ENCODE measurements around the gene TAF1D.
"Not testable (repeated sequence)": the region's sequence is repeated elsewhere in the genome, so short reads cannot be mapped to it uniquely, and the experiment has no call there.

TAF1D gene

GRCh38 chr11:93757301-93757700 is 16.0 kb upstream of the TAF1D start:
- H3K36me3 ChIP-seq: peaks cover 95% of the 10 kb centered on the region
- TF ChIP-seq, protein P1, sequence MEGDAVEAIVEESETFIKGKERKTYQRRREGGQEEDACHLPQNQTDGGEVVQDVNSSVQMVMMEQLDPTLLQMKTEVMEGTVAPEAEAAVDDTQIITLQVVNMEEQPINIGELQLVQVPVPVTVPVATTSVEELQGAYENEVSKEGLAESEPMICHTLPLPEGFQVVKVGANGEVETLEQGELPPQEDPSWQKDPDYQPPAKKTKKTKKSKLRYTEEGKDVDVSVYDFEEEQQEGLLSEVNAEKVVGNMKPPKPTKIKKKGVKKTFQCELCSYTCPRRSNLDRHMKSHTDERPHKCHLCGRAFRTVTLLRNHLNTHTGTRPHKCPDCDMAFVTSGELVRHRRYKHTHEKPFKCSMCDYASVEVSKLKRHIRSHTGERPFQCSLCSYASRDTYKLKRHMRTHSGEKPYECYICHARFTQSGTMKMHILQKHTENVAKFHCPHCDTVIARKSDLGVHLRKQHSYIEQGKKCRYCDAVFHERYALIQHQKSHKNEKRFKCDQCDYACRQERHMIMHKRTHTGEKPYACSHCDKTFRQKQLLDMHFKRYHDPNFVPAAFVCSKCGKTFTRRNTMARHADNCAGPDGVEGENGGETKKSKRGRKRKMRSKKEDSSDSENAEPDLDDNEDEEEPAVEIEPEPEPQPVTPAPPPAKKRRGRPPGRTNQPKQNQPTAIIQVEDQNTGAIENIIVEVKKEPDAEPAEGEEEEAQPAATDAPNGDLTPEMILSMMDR (IDR thresholded peaks at IDR 0.05): no peak

DNA sequence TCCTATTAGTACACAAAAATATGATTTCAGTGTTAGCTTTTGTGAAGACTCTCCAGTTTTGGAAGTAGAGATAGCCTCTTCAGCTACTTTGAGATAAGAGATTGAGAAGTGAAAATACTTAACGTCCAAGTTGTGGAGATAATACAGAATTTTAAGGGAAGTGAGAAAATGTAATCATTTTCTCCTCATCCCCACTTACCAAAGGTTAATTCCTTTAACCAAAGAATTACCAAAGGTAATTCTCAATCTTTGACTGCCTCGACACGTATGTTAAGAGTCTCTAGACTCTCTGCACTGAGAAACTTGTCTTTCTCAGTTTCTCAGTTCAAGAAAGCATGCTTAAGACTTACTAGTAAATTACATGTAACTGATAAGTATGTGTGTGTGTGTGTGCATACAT is 15.5 kb upstream of the TAF1D start:
- Histone ChIP-seq H3K4me1 (ENCODE audit: control insufficient read depth in 1 of 2, insufficient read depth in 1 of 2, low read depth in 1 of 2, low read length in 1 of 2) (no peaks in the 10 kb centered on the region), H3K36me3 (peaks cover 95% of the 10 kb centered on the region), H3K27ac (no peak overlapping the region), H3K27me3 (no peaks in the 10 kb centered on the region), H3K4me3 (ENCODE audit: low read depth in 1 of 2, low read length in 1 of 2) (no peak overlapping the region), H3K9me3 (no peaks in the 10 kb centered on the region)
- TF ChIP-seq, protein P1 (IDR thresholded peaks at IDR 0.05): no peak

More at GRCh38 chr11:93757301-93757700, 16.0 kb upstream of the TAF1D start:
- Histone ChIP-seq H3K27me3 (no peaks in the 10 kb centered on the region), H3K4me1 (ENCODE audit: control insufficient read depth in 1 of 2, insufficient read depth in 1 of 2, low read depth in 1 of 2, low read length in 1 of 2) (no peaks in the 10 kb centered on the region), H3K27ac (no peak overlapping the region), H3K9me3 (no peaks in the 10 kb centered on the region), H3K4me3 (ENCODE audit: low read depth in 1 of 2, low read length in 1 of 2) (no peak overlapping the region)

GRCh38 chr11:93753241-93753640 is 11.9 kb upstream of the TAF1D start:
- TF ChIP-seq, protein P1 (IDR thresholded peaks at IDR 0.05): no peak
- Histone ChIP-seq H3K27me3 (no peaks in the 10 kb centered on the region), H3K4me1 (ENCODE audit: control insufficient read depth in 1 of 2, insufficient read depth in 1 of 2, low read depth in 1 of 2, low read length in 1 of 2) (no peaks in the 10 kb centered on the region), H3K9me3 (no peaks in the 10 kb centered on the region), H3K27ac (no peak overlapping the region), H3K36me3 (peaks cover 75% of the 10 kb centered on the region), H3K4me3 (ENCODE audit: low read depth in 1 of 2, low read length in 1 of 2) (no peak overlapping the region)

GRCh38 chr11:93751001-93751400 is 9.7 kb upstream of the TAF1D start:
- H3K27ac ChIP-seq: no peak overlapping the region
- TF ChIP-seq, protein P1 (IDR thresholded peaks at IDR 0.05): no peak
- no peaks in the 10 kb centered on the region for H3K9me3 ChIP-seq
- H3K4me1 ChIP-seq (ENCODE audit: control insufficient read depth in 1 of 2, insufficient read depth in 1 of 2, low read depth in 1 of 2, low read length in 1 of 2): no peaks in the 10 kb centered on the region
- peaks cover 52% of the 10 kb centered on the region for H3K36me3 ChIP-seq
- H3K27me3 ChIP-seq: no peaks in the 10 kb centered on the region
- no peak overlapping the region for H3K4me3 ChIP-seq (ENCODE audit: low read depth in 1 of 2, low read length in 1 of 2)

DNA sequence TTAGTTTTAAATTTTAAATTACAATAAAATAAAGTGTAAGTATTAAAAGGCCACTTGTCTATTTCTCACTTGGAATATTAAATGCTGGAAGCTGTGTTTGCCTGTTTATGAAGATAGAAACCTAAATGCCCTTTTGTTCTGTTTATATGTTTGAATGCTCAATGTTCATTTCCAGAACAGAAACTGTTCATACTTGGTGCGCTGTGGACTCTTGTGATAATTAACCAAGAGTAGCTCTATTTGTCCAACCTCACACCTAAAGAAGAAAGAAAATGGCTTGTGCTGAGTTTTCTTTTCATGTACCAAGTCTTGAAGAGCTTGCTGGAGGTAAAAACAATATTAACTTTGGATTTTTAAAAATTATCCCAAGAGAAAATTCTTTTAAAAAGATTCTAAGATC is 5.8 kb upstream of the TAF1D start:
- H3K4me1 ChIP-seq (ENCODE audit: control insufficient read depth in 1 of 2, insufficient read depth in 1 of 2, low read depth in 1 of 2, low read length in 1 of 2): peaks cover 6 to 9% of the 10 kb centered on the region in 2 experiments
- H3K36me3 ChIP-seq: peaks cover 31% of the 10 kb centered on the region
- H3K9me3 ChIP-seq: no peaks in the 10 kb centered on the region
- H3K27ac ChIP-seq: no peak overlapping the region
- TF ChIP-seq, protein P1 (IDR thresholded peaks at IDR 0.05): no peak
- no peaks in the 10 kb centered on the region for H3K27me3 ChIP-seq
- no peak overlapping the region for H3K4me3 ChIP-seq (ENCODE audit: low read depth in 1 of 2, low read length in 1 of 2)

- no peaks in the 10 kb centered on the region for H3K27me3 ChIP-seq
- TF ChIP-seq, protein P1 (IDR thresholded peaks at IDR 0.05): no peak
- H3K4me1 ChIP-seq (ENCODE audit: control insufficient read depth in 1 of 2, insufficient read depth in 1 of 2, low read depth in 1 of 2, low read length in 1 of 2): peaks cover 8 to 14% of the 10 kb centered on the region in 2 experiments
- H3K9me3 ChIP-seq: no peaks in the 10 kb centered on the region
- no peak overlapping the region for H3K4me3 ChIP-seq (ENCODE audit: low read depth in 1 of 2, low read length in 1 of 2)
- H3K27ac ChIP-seq: no peak overlapping the region
- H3K36me3 ChIP-seq: peaks cover 27% of the 10 kb centered on the region
Observed at GRCh38 chr11:93746101-93746500, 4.8 kb upstream of the TAF1D start.

GRCh38 chr11:93745005-93745755 is 3.9 kb upstream of the TAF1D start:
- H3K4me3 ChIP-seq (ENCODE audit: low read depth in 1 of 2, low read length in 1 of 2); H3K9me3 ChIP-seq; H3K27me3 ChIP-seq; H3K27ac ChIP-seq: not testable (repeated sequence)
- peaks cover 12 to 22% of the 10 kb centered on the region in 2 experiments for H3K4me1 ChIP-seq (ENCODE audit: control insufficient read depth in 1 of 2, insufficient read depth in 1 of 2, low read depth in 1 of 2, low read length in 1 of 2)
- peaks cover 23% of the 10 kb centered on the region for H3K36me3 ChIP-seq

Measured in neutrophil (primary cell).